ENCODE data around the gene TLR4. TPM values are rescaled to one million over a fixed set of nuclear protein-coding genes. Genes with fewer than 3 reads are reported as not detected.
A peak's percentile ranks its signal among the peaks of the same experiment; 100 is the strongest.

Gene TLR4
- total RNA-seq, 1 donor from 2014 or later = 70.1 TPM

GRCh38 chr9:117682955-117683710 is 21.1 kb upstream of the TLR4 start:
- Histone ChIP-seq H3K27ac (no peak overlapping the region), H3K9me3 (no peaks in the 10 kb centered on the region), H3K4me3 (no peak overlapping the region), H3K27me3 (ENCODE audit: low read depth) (no peaks in the 10 kb centered on the region), H3K36me3 (no peaks in the 10 kb centered on the region), H3K4me1 (peaks cover 11% of the 10 kb centered on the region)
- intact Hi-C loops (cut with DNase I) = no loop called here
- no peak for DNase-seq
- no peak for ATAC-seq
- no peak for TF ChIP-seq CTCF (IDR thresholded peaks at IDR 0.05)

- ATAC-seq = no peak
- Histone ChIP-seq H3K27me3 (ENCODE audit: low read depth) (no peaks in the 10 kb centered on the region), H3K9me3 (no peaks in the 10 kb centered on the region), H3K36me3 (no peaks in the 10 kb centered on the region), H3K4me3 (no peak overlapping the region), H3K27ac (no peak overlapping the region), H3K4me1 (no peaks in the 10 kb centered on the region)
- intact Hi-C loops (cut with DNase I) = no loop called here
- no peak for DNase-seq
- no peak for TF ChIP-seq CTCF (IDR thresholded peaks at IDR 0.05)
Observed at GRCh38 chr9:117687532-117687931, 16.7 kb upstream of the TLR4 start.

- Histone ChIP-seq H3K4me3 (no peak overlapping the region), H3K4me1 (no peaks in the 10 kb centered on the region), H3K9me3 (no peaks in the 10 kb centered on the region), H3K36me3 (no peaks in the 10 kb centered on the region), H3K27ac (no peak overlapping the region), H3K27me3 (ENCODE audit: low read depth) (no peaks in the 10 kb centered on the region)
- DNase-seq (no peak), ATAC-seq (no peak)
- no peak for TF ChIP-seq CTCF (IDR thresholded peaks at IDR 0.05)
- intact Hi-C loops (cut with DNase I) = no loop called here
Observed at GRCh38 chr9:117691367-117691766, 12.8 kb upstream of the TLR4 start.

- Histone ChIP-seq H3K27me3 (ENCODE audit: low read depth) (no peaks in the 10 kb centered on the region), H3K9me3 (no peaks in the 10 kb centered on the region), H3K27ac (no peak overlapping the region), H3K4me1 (no peaks in the 10 kb centered on the region), H3K4me3 (no peak overlapping the region), H3K36me3 (no peaks in the 10 kb centered on the region)
- DNase-seq (no peak), ATAC-seq (peak in 1 of 2 donors; percentile 70)
- TF ChIP-seq CTCF (IDR thresholded peaks at IDR 0.05) = no peak
- intact Hi-C loops (cut with DNase I) = no loop called here
Observed at GRCh38 chr9:117696154-117696553, 8.0 kb upstream of the TLR4 start.

GRCh38 chr9:117697046-117697445 is 7.2 kb upstream of the TLR4 start:
- no peaks in the 10 kb centered on the region for H3K27me3 ChIP-seq (ENCODE audit: low read depth)
- no peaks in the 10 kb centered on the region for H3K9me3 ChIP-seq
- DNase-seq (no peak), ATAC-seq (no peak)
- intact Hi-C loops (cut with DNase I) = no loop called here
- no peaks in the 10 kb centered on the region for H3K4me1 ChIP-seq
- no peaks in the 10 kb centered on the region for H3K36me3 ChIP-seq
- no peak overlapping the region for H3K27ac ChIP-seq
- TF ChIP-seq CTCF (IDR thresholded peaks at IDR 0.05) = no peak
- H3K4me3 ChIP-seq = no peak overlapping the region
